NCI-H2081 treated with DMSO at 0.1 percent for 48 hours (cell line): ENCODE measurements around the gene MAPK8.

ENCODE experiments used
- DNase-seq: peaks from one replicate; lab custom pipeline; 2025; lab: John Stamatoyannopoulos, UW

The MAPK8 gene

GRCh38 chr10:48292616-48293015 lies 13.9 kb upstream of the MAPK8 start:
- DNase-seq: no peak

GRCh38 chr10:48294431-48294830 lies 12.0 kb upstream of the MAPK8 start:
- DNase-seq: no peak

- DNase-seq: no peak
These were observed 9.8 kb upstream of the MAPK8 start for GRCh38 chr10:48296576-48297098.

- no peak for DNase-seq
These were observed 7.4 kb upstream of the MAPK8 start for GRCh38 chr10:48299066-48299465.

- no peak for DNase-seq
These were observed 6.8 kb upstream of the MAPK8 start for GRCh38 chr10:48299692-48300091.

- DNase-seq: no peak
These were observed 5.9 kb upstream of the MAPK8 start for GRCh38 chr10:48300556-48300955.

- no peak for DNase-seq
These were observed 3.7 kb upstream of the MAPK8 start for GRCh38 chr10:48302515-48303476.

GRCh38 chr10:48305905-48306264 lies 592 bp upstream of the MAPK8 start:
- DNase-seq: no peak

GRCh38 chr10:48306870-48307710 lies 613 bp downstream of the MAPK8 start:
- no peak for DNase-seq

- DNase-seq: no peak
These were observed 1.2 kb downstream of the MAPK8 start for GRCh38 chr10:48307711-48308018.

GRCh38 chr10:48309711-48310226 lies 3.3 kb downstream of the MAPK8 start:
- no peak for DNase-seq

GRCh38 chr10:48314107-48314506 lies 7.6 kb downstream of the MAPK8 start:
- DNase-seq: no peak

GRCh38 chr10:48316236-48316635 lies 9.8 kb downstream of the MAPK8 start:
- DNase-seq: no peak

- DNase-seq: no peak
These were observed 11.0 kb downstream of the MAPK8 start for GRCh38 chr10:48317321-48317990.

- DNase-seq: no peak
These were observed 15.5 kb downstream of the MAPK8 start for GRCh38 chr10:48322017-48322416.

- no peak for DNase-seq
These were observed 18.1 kb downstream of the MAPK8 start for GRCh38 chr10:48324580-48324979.

GRCh38 chr10:48330269-48330668 lies 23.8 kb downstream of the MAPK8 start:
- no peak for DNase-seq

- no peak for DNase-seq
These were observed 25.0 kb downstream of the MAPK8 start for GRCh38 chr10:48331436-48331835.

- no peak for DNase-seq
These were observed 25.8 kb downstream of the MAPK8 start for GRCh38 chr10:48332166-48332870.

- no peak for DNase-seq
These were observed 26.4 kb downstream of the MAPK8 start for GRCh38 chr10:48332871-48333216.

- no peak for DNase-seq
These were observed 27.4 kb downstream of the MAPK8 start for GRCh38 chr10:48333856-48334255.

GRCh38 chr10:48335788-48336187 lies 29.3 kb downstream of the MAPK8 start:
- DNase-seq: no peak
